H1 (cell line): ENCODE data around the gene OS9. TPM values are rescaled to one million over a fixed set of nuclear protein-coding genes. Genes with fewer than 3 reads are reported as not detected.

Experiments
- CTCF ChIA-PET: fragments of 300-600 bp; sonication (Branson Sonifier 250); formaldehyde crosslinking; loops from one replicate; lab custom pipeline; 2021; ENCODE audit not compliant: partially characterized antibody; lab: Charles Lee
- POLR2A ChIA-PET: fragments of 300-600 bp; sonication (Branson Sonifier 250); formaldehyde crosslinking; loops from one replicate; lab custom pipeline; 2021; ENCODE audit warnings: inconsistent platforms; ENCODE audit not compliant: partially characterized antibody; lab: Charles Lee
- DNase-seq, 2 experiments: peaks; one replicate each; pipeline versions ENCODE4 v3.0.0 to v3.0.0-alpha.2; 2010 to 2022; ENCODE audit warnings: low spot score in 2 of 2, low read depth in 1 of 2, mixed read lengths in 1 of 2
- FAIRE-seq: peaks from 2 replicates; lab custom pipeline; 2011; peaks lifted over from hg19 to GRCh38; lab: Jason Lieb, UNC
- H2AFZ ChIP-seq: 2 replicates; pipeline ENCODE4 v1.8.1; 2012; ENCODE audit warnings: low read length, inconsistent platforms
- H2AK5ac ChIP-seq: 2 replicates; pipeline ENCODE4 v1.6.1; 2013; ENCODE audit warnings: low read depth, low read length
- H2BK120ac ChIP-seq: replicated peaks from 2 replicates; pipeline ENCODE3; 2013; ENCODE audit warnings: low read depth, low read length, inconsistent platforms
- H2BK12ac ChIP-seq: 2 replicates; pipeline ENCODE4 v1.6.1; 2013; ENCODE audit warnings: low read depth, low read length
- H2BK15ac ChIP-seq: 2 replicates; pipeline ENCODE4 v1.6.1; 2013; ENCODE audit warnings: low read length
- H2BK20ac ChIP-seq: 2 replicates; pipeline ENCODE4 v1.6.1; 2013; ENCODE audit warnings: low read length
- H2BK5ac ChIP-seq: 2 replicates; pipeline ENCODE4 v1.6.1; 2013; ENCODE audit warnings: low read depth, low read length
- H3K14ac ChIP-seq: 2 replicates; pipeline ENCODE4 v1.6.1; 2013; ENCODE audit warnings: inconsistent platforms; ENCODE audit not compliant: insufficient read length
- H3K18ac ChIP-seq: 2 replicates; pipeline ENCODE4 v1.6.1; 2013; ENCODE audit warnings: low read length; ENCODE audit errors: extremely low read depth
- H3K23ac ChIP-seq: 2 replicates; pipeline ENCODE4 v1.6.1; 2013; ENCODE audit warnings: inconsistent platforms; ENCODE audit not compliant: insufficient read length
- H3K23me2 ChIP-seq: 2 replicates; pipeline ENCODE4 v1.6.1; 2013; ENCODE audit warnings: low read depth, low read length
- H3K27ac ChIP-seq: 2 replicates; pipeline ENCODE4 v1.6.1; 2011; ENCODE audit warnings: low read depth, low read length, inconsistent platforms
- H3K27me3 ChIP-seq, 4 experiments: replicated peaks in 1 of 4; 1 replicate in 1 of 4; 2 replicates in 3 of 4; pipeline versions ENCODE4 v1.6.1 to v1.8.1; 2011 to 2013; ENCODE audit warnings: low read length in 3 of 4, mild to moderate bottlenecking in 3 of 4, inconsistent platforms in 2 of 4, mixed read lengths in 2 of 4, moderate library complexity in 1 of 4; ENCODE audit not compliant: control insufficient read depth in 3 of 4, insufficient read depth in 3 of 4; ENCODE audit errors: extremely low read depth in 1 of 4
- H3K36me3 ChIP-seq, 4 experiments: 2 replicates each; pipeline versions ENCODE4 v1.6.1 to v1.8.1; 2011 to 2013; ENCODE audit warnings: mild to moderate bottlenecking in 4 of 4, low read length in 3 of 4, moderate library complexity in 2 of 4, control low read depth in 1 of 4, inconsistent platforms in 1 of 4; ENCODE audit not compliant: insufficient read depth in 4 of 4, control insufficient read depth in 2 of 4
- H3K4ac ChIP-seq: replicated peaks from 2 replicates; pipeline ENCODE3; 2013; ENCODE audit warnings: low read length, low read depth, mixed read lengths, inconsistent platforms; ENCODE audit not compliant: insufficient read length
- H3K4me1 ChIP-seq, 4 experiments: replicated peaks in 1 of 4; 1 replicate in 1 of 4; 2 replicates in 3 of 4; pipeline versions ENCODE4 v1.6.1 to v1.8.1; 2011 to 2013; ENCODE audit warnings: low read length in 3 of 4, inconsistent platforms in 2 of 4, mixed read lengths in 1 of 4; ENCODE audit not compliant: insufficient read depth in 4 of 4, control insufficient read depth in 3 of 4
- H3K4me2 ChIP-seq, 2 experiments: 2 replicates each; pipeline versions ENCODE4 v1.6.1 to v1.8.1; 2011 to 2013; ENCODE audit warnings: low read depth in 2 of 2, low read length in 2 of 2, control low read depth in 1 of 2, inconsistent platforms in 1 of 2, mild to moderate bottlenecking in 1 of 2; ENCODE audit not compliant: insufficient read depth in 1 of 2
- H3K4me3 ChIP-seq, 4 experiments: fragments of 200-600, 300-600 bp in 1 of 4; sonication (generic), shearing (Covaris generic), sonication (Bioruptor Twin) in 1 of 4; 2 replicates each; pipeline versions ENCODE4 v1.5.1 to v1.8.1; 2011 to 2016; ENCODE audit warnings: low read length in 4 of 4, low read depth in 3 of 4, control low read depth in 2 of 4, inconsistent platforms in 2 of 4, mild to moderate bottlenecking in 2 of 4, mixed read lengths in 1 of 4, moderate library complexity in 1 of 4; ENCODE audit not compliant: insufficient read depth in 2 of 4; ENCODE audit errors: extremely low read depth in 1 of 4
- H3K56ac ChIP-seq: replicated peaks from 2 replicates; pipeline ENCODE3; 2013; ENCODE audit warnings: low read depth, mild to moderate bottlenecking, mixed read lengths, low read length, inconsistent platforms; ENCODE audit not compliant: insufficient read length
- H3K79me1 ChIP-seq: 2 replicates; pipeline ENCODE4 v1.6.1; 2013; ENCODE audit warnings: low read depth, low read length, control low read depth
- H3K79me2 ChIP-seq, 2 experiments: 2 replicates each; pipeline versions ENCODE4 v1.6.1 to v1.8.1; 2012 to 2013; ENCODE audit warnings: low read length in 2 of 2, mild to moderate bottlenecking in 2 of 2, inconsistent platforms in 1 of 2; ENCODE audit not compliant: insufficient read depth in 2 of 2, control insufficient read depth in 1 of 2
- H3K9ac ChIP-seq, 4 experiments: replicated peaks in 1 of 4; 1 replicate in 1 of 4; 2 replicates in 3 of 4; pipeline versions ENCODE4 v1.6.1 to v1.8.1; 2011 to 2013; ENCODE audit warnings: low read depth in 3 of 4, low read length in 3 of 4, control low read depth in 2 of 4, mild to moderate bottlenecking in 2 of 4, moderate library complexity in 2 of 4, inconsistent platforms in 1 of 4; ENCODE audit errors: extremely low read depth in 1 of 4
- H3K9me3 ChIP-seq, 2 experiments: 2 replicates each; pipeline versions ENCODE4 v1.6.1 to v1.8.1; 2012 to 2013; ENCODE audit warnings: mild to moderate bottlenecking in 2 of 2, moderate library complexity in 2 of 2, control low read depth in 1 of 2, inconsistent platforms in 1 of 2, low read depth in 1 of 2, low read length in 1 of 2, mixed read lengths in 1 of 2; ENCODE audit not compliant: insufficient read depth in 2 of 2
- H4K20me1 ChIP-seq, 2 experiments: replicated peaks in 1 of 2; 2 replicates each; pipeline versions ENCODE3 to v1.8.1; 2011 to 2013; ENCODE audit warnings: inconsistent platforms in 2 of 2, low read length in 2 of 2, mild to moderate bottlenecking in 1 of 2; ENCODE audit not compliant: insufficient read depth in 2 of 2, control insufficient read depth in 1 of 2
- H4K5ac ChIP-seq: 2 replicates; pipeline ENCODE4 v1.6.1; 2013; ENCODE audit warnings: low read length, low read depth, mixed read lengths, inconsistent platforms; ENCODE audit not compliant: insufficient read length
- H4K8ac ChIP-seq: 2 replicates; pipeline ENCODE4 v1.8.0; 2013; ENCODE audit warnings: mild to moderate bottlenecking, moderate library complexity, low read length, inconsistent platforms; ENCODE audit not compliant: insufficient read depth; ENCODE audit errors: extremely low read depth
- H4K91ac ChIP-seq: replicated peaks from 2 replicates; pipeline ENCODE3; 2013; ENCODE audit warnings: low read length, mixed read lengths, inconsistent platforms; ENCODE audit not compliant: insufficient read length
- POLR2A ChIP-seq, 2 experiments: IDR thresholded peaks; 1 replicate in 1 of 2; 2 replicates in 1 of 2; pipeline ENCODE4 v1.6.1; 2011; ENCODE audit warnings: low read depth in 2 of 2, low read length in 2 of 2, mild to moderate bottlenecking in 2 of 2; ENCODE audit errors: control extremely low read depth in 1 of 2
- SIN3A ChIP-seq, 2 experiments: IDR thresholded peaks in 1 of 2; conservative IDR thresholded peaks in 1 of 2; 2 replicates each; pipeline ENCODE4 v1.6.1; 2011 to 2012; ENCODE audit warnings: low read length in 2 of 2, improper control_type of control experiment in 1 of 2, low read depth in 1 of 2, mild to moderate bottlenecking in 1 of 2
- TAF7 ChIP-seq: optimal IDR thresholded peaks from 2 replicates; pipeline ENCODE3; 2011; ENCODE audit warnings: low read depth, mild to moderate bottlenecking, inconsistent platforms, low read length, moderate library complexity, borderline replicate concordance
- WGBS, 2 experiments: shearing (Covaris generic) in 1 of 2; methylation state at CpG; one replicate each; pipeline versions ENCODE4 v1.1.6 to v1.1.7; 2013 to 2015; ENCODE audit warnings: low lambda C conversion rate in 2 of 2, mixed read lengths in 2 of 2, inconsistent platforms in 1 of 2, low coverage in 1 of 2, missing lambda C conversion rate in 1 of 2; ENCODE audit not compliant: insufficient replicate concordance in 2 of 2, insufficient coverage in 1 of 2, insufficient read length in 1 of 2; ENCODE audit errors: extremely low coverage in 1 of 2, missing lambda C conversion rate in 1 of 2; 5-methylcytosine and 5-hydroxymethylcytosine counted together
- polyA plus RNA-seq, 7 experiments: library from polyadenylated mRNA; depleted of rRNA in 3 of 7; stranded (reverse) in 5 of 7; unstranded in 2 of 7; fragments of >200 nt in 5 of 7; fragments of 200-250 nt in 2 of 7; gene quantifications; 1 replicate in 5 of 7; 2 replicates in 1 of 7; 4 replicates in 1 of 7; pipeline versions ENCODE4 v1.2.1 to v1.2.3, GENCODE V29; 2011 to 2013; ENCODE audit warnings: missing spikeins in 2 of 7, mixed read lengths in 2 of 7
- total RNA-seq: library from RNA; stranded (reverse); fragmentation: NEBNext Ultra II Directional; extraction: Animal tissue kit (Norgen Biotek cat#: 25700); gene quantifications from 2 replicates; pipeline ENCODE4 v1.2.1, GENCODE V29; 2021

The OS9 gene
- total and polyA plus RNA-seq, 2 of the 8 experiments (the other 6 are each of a cell fraction or from before 2014, with no cell fraction given) = 71.0 to 108 TPM

DNA sequence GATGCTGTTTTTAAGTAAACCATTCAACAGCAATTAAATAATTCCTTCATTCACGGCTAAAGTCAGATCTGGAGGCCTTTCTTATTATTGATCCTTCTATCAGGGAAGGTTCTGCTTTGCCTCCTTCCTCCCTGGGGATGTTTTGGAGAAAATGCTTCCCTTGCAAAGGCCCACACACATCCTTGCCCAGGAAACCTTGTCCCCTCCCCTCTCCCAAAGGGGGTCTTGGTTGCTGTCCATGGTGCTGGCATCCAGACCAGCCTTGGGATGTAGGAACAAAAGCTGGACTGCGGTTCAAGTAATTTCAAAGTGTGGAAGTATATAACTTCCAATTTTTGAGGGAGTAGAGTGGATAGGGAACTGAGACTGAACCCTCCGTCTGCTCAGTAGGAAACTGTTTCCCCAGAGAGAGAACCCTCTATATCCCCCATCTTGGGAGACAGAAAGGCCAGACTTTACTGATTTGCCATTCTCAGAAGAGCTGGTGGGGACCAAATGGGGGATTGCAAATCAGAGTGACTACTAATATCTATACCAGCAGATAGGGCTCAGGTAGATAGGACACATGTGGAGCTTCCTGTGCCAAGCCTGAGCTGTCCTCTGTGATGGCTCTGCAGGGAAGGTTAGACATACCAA, 66.5 kb downstream of the OS9 start:
- DNase-seq = peak in 1 of 2 experiments; percentile 69
- CTCF ChIA-PET = interaction anchor here (0.7 to 3.9 kb wide), 15 partner anchors 8 to 1503 kb away, joined by 3 to 28 read pairs (median 4); partner anchors contain the start of genes ANKRD52, CYP27B1, EEF1AKMT3 and METTL1

More for the DNA sequence above, 66.5 kb downstream of the OS9 start:
- Histone ChIP-seq H4K20me1 (peaks cover 3 to 15% of the 10 kb centered on the region in 2 experiments), H3K4ac (no peak overlapping the region), H3K79me2 (no peaks in the 10 kb centered on the region), H3K23me2 (peaks cover 14% of the 10 kb centered on the region), H2BK20ac (no peak overlapping the region), H3K18ac (no peak overlapping the region), H2BK12ac (no peak overlapping the region), H3K36me3 (peaks cover 0 to 4% (median 0%) of the 10 kb centered on the region in 4 experiments; a peak in 2 of 8 replicates), H3K56ac (no peak overlapping the region), H4K8ac (no peak overlapping the region), H3K23ac (no peak overlapping the region), H3K79me1 (no peaks in the 10 kb centered on the region), H2AK5ac (no peak overlapping the region), H3K14ac (no peak overlapping the region), H3K9ac (no peak overlapping the region), H2BK15ac (no peak overlapping the region), H3K27me3 (peaks cover 21 to 50% (median 40%) of the 10 kb centered on the region in 4 experiments), H4K91ac (no peak overlapping the region), H3K9me3 (no peaks in the 10 kb centered on the region), H2BK120ac (no peak overlapping the region), H4K5ac (no peak overlapping the region), H3K4me3 (no peak overlapping the region), H3K4me1 (peaks cover 0 to 11% (median 9%) of the 10 kb centered on the region in 4 experiments; a peak in 5 of 7 replicates), H3K4me2 (no peak overlapping the region), H2BK5ac (no peak overlapping the region), H3K27ac (no peak overlapping the region), H2AFZ (no peak overlapping the region)
- no peak for FAIRE-seq
- WGBS, 2 experiments = 78% methylated on average over 3 of the region's 3 CpGs; no CpG with 5 or more reads in 1 of the 2 experiments
- POLR2A ChIA-PET = interaction anchor here (0.9 to 5.4 kb wide), 7 partner anchors 8 to 84 kb away, joined by 3 to 21 read pairs (median 4); partner anchors contain the start of genes AGAP2, CDK4, EEF1AKMT3 and METTL1
- TF ChIP-seq POLR2A (IDR thresholded peaks at IDR 0.05; ENCODE audit: control extremely low read depth in 1 of 2, low read depth in 2 of 2, low read length in 2 of 2) (no peak), SIN3A (conservative IDR thresholded peaks at IDR 0.05 in 1 of 2, IDR thresholded peaks at IDR 0.05 in 1 of 2; ENCODE audit: low read depth in 1 of 2, low read length in 2 of 2) (0 out of 4 replicates have a peak, but pooled peaks of 1 of the 2 experiments have one; percentile 52), TAF7 (no peak)
